HepG2 (cell line): ENCODE data around the gene RNASE13. TPM values are rescaled to one million over a fixed set of nuclear protein-coding genes. Genes with fewer than 3 reads are reported as not detected.

Source experiments
- AGO2 ChIP-seq: fragments of 200-400 bp; formaldehyde crosslinking; optimal IDR thresholded peaks from 2 replicates; pipeline ENCODE3; 2017; ENCODE audit warnings: mild to moderate bottlenecking, low read depth, low read length, moderate library complexity
- ARID4A ChIP-seq: sonication (generic); formaldehyde crosslinking; IDR thresholded peaks from 2 replicates; pipeline ENCODE4 v1.5.0; 2020; ENCODE audit warnings: mild to moderate bottlenecking, missing genetic modification reagents, borderline replicate concordance
- EEA1 ChIP-seq: sonication (generic); formaldehyde crosslinking; IDR thresholded peaks from 2 replicates; pipeline ENCODE4 v1.5.1; 2020; ENCODE audit warnings: mild to moderate bottlenecking, missing genetic modification reagents, borderline replicate concordance
- HMG20B ChIP-seq: conservative IDR thresholded peaks from 2 replicates; pipeline ENCODE4 v1.6.1; 2016; ENCODE audit warnings: missing genetic modification reagents, missing compliant biosample characterization
- NR2F2 ChIP-seq: IDR thresholded peaks from 2 replicates; pipeline ENCODE4 v1.6.1; 2012; ENCODE audit warnings: low read depth, inconsistent platforms, borderline replicate concordance
- RFX5 ChIP-seq: IDR thresholded peaks from 2 replicates; pipeline ENCODE4 v1.6.1; 2011; ENCODE audit warnings: low read depth, low read length, improper control_type of control experiment
- SIN3B ChIP-seq: fragments of 150-350 bp; IDR thresholded peaks from 2 replicates; pipeline ENCODE4 v1.6.1; 2014; ENCODE audit warnings: low read length
- ZC3H13 ChIP-seq: sonication (generic); formaldehyde crosslinking; IDR thresholded peaks from 2 replicates; pipeline ENCODE4 v1.8.1; 2023; ENCODE audit warnings: mild to moderate bottlenecking, missing genetic modification reagents, moderate library complexity
- ZNF235 ChIP-seq: sonication (generic); formaldehyde crosslinking; IDR thresholded peaks from 2 replicates; pipeline ENCODE4 v1.8.1; 2023; ENCODE audit warnings: mild to moderate bottlenecking, missing genetic modification reagents, borderline replicate concordance
- ZNF510 ChIP-seq: sonication (generic); formaldehyde crosslinking; IDR thresholded peaks from 2 replicates; pipeline ENCODE4 v1.4.0; 2020; ENCODE audit warnings: low read depth, mild to moderate bottlenecking, missing genetic modification reagents
- ZNF672 ChIP-seq: sonication (generic); formaldehyde crosslinking; IDR thresholded peaks from 2 replicates; pipeline ENCODE4 v1.8.1; 2022; ENCODE audit warnings: missing genetic modification reagents
- ZNF784 ChIP-seq: sonication (generic); formaldehyde crosslinking; IDR thresholded peaks from 2 replicates; pipeline ENCODE4 v1.5.1; 2020; ENCODE audit warnings: missing genetic modification reagents, mild to moderate bottlenecking, borderline replicate concordance
- polyA plus RNA-seq, 8 experiments: library from polyadenylated mRNA; depleted of rRNA in 3 of 8; stranded (reverse) in 7 of 8; unstranded in 1 of 8; fragments of >200 nt; fragmentation: Illumina TruSeq in 4 of 8; extraction: Trizol in 4 of 8; gene quantifications; 2 replicates each; pipeline versions ENCODE4 v1.2.1 to v1.2.3, GENCODE V29; 2011 to 2016; ENCODE audit warnings: low read depth in 4 of 8, missing spikeins in 1 of 8, mixed read lengths in 1 of 8; ENCODE audit not compliant: insufficient read depth in 1 of 8
- total RNA-seq, 5 experiments: library from RNA; depleted of rRNA; stranded (reverse); fragments of >200 nt; fragmentation: Illumina TruSeq; extraction: Trizol; gene quantifications; 2 replicates each; pipeline ENCODE4 v1.2.3, GENCODE V29; 2016; ENCODE audit warnings: low read depth in 1 of 5
- TF ChIP-seq, protein P1 (sequence below): sonication (generic); formaldehyde crosslinking; IDR thresholded peaks from 2 replicates; pipeline ENCODE4 v1.4.0; 2020; ENCODE audit warnings: missing genetic modification reagents

Gene RNASE13
- total and polyA plus RNA-seq, 2 of the 13 experiments (the other 11 are each of a cell fraction or from before 2014, with no cell fraction given) = 1.0 TPM; not detected in 1

- TF ChIP-seq, protein P1, sequence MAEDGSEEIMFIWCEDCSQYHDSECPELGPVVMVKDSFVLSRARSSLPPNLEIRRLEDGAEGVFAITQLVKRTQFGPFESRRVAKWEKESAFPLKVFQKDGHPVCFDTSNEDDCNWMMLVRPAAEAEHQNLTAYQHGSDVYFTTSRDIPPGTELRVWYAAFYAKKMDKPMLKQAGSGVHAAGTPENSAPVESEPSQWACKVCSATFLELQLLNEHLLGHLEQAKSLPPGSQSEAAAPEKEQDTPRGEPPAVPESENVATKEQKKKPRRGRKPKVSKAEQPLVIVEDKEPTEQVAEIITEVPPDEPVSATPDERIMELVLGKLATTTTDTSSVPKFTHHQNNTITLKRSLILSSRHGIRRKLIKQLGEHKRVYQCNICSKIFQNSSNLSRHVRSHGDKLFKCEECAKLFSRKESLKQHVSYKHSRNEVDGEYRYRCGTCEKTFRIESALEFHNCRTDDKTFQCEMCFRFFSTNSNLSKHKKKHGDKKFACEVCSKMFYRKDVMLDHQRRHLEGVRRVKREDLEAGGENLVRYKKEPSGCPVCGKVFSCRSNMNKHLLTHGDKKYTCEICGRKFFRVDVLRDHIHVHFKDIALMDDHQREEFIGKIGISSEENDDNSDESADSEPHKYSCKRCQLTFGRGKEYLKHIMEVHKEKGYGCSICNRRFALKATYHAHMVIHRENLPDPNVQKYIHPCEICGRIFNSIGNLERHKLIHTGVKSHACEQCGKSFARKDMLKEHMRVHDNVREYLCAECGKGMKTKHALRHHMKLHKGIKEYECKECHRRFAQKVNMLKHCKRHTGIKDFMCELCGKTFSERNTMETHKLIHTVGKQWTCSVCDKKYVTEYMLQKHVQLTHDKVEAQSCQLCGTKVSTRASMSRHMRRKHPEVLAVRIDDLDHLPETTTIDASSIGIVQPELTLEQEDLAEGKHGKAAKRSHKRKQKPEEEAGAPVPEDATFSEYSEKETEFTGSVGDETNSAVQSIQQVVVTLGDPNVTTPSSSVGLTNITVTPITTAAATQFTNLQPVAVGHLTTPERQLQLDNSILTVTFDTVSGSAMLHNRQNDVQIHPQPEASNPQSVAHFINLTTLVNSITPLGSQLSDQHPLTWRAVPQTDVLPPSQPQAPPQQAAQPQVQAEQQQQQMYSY (CRISPR knock-in tag) = peak; percentile 87
- peak; percentile 77; the same call in 1 of the 2 replicates for TF ChIP-seq ZC3H13
- 0 out of 2 replicates have a peak, but pooled peaks have one; percentile 11 for TF ChIP-seq HMG20B (CRISPR knock-in tag)
- peak; percentile 86; the same call in 1 of the 2 replicates for TF ChIP-seq ZNF784 (CRISPR knock-in tag)
- TF ChIP-seq EEA1 (CRISPR knock-in tag) = peak; percentile 77; the same call in 1 of the 2 replicates
- peak; percentile 74; the same call in 1 of the 2 replicates for TF ChIP-seq NR2F2
- TF ChIP-seq AGO2 = no peak
- 0 out of 2 replicates have a peak, but pooled peaks have one; percentile 19 for TF ChIP-seq RFX5
- TF ChIP-seq SIN3B = peak; percentile 79; the same call in 1 of the 2 replicates
- 0 out of 2 replicates have a peak, but pooled peaks have one; percentile 46 for TF ChIP-seq ZNF510 (CRISPR knock-in tag)
- TF ChIP-seq ARID4A (CRISPR knock-in tag) = peak; percentile 90
- TF ChIP-seq ZNF235 = no peak
- TF ChIP-seq ZNF672 (CRISPR knock-in tag) = no peak
Measured at GRCh38 chr14:20989787-20990600, 44.6 kb downstream of the RNASE13 start, which contains the start of gene METTL17 (continued).
